GM19463 (cell line): ENCODE results near the gene DRC7.

Experiments used
- ATAC-seq: cut with Tn5 transposase; IDR thresholded peaks from one replicate; pipeline ENCODE4 v1.9.1; 2021; ENCODE audit warnings: mild to moderate bottlenecking, moderate library complexity; ENCODE audit not compliant: unreplicated experiment

Gene DRC7

GRCh38 chr16:57675741-57676551 lies 18.7 kb upstream of the DRC7 start:
- ATAC-seq: no peak

GRCh38 chr16:57676553-57677085 lies 18.0 kb upstream of the DRC7 start:
- no peak for ATAC-seq

DNA sequence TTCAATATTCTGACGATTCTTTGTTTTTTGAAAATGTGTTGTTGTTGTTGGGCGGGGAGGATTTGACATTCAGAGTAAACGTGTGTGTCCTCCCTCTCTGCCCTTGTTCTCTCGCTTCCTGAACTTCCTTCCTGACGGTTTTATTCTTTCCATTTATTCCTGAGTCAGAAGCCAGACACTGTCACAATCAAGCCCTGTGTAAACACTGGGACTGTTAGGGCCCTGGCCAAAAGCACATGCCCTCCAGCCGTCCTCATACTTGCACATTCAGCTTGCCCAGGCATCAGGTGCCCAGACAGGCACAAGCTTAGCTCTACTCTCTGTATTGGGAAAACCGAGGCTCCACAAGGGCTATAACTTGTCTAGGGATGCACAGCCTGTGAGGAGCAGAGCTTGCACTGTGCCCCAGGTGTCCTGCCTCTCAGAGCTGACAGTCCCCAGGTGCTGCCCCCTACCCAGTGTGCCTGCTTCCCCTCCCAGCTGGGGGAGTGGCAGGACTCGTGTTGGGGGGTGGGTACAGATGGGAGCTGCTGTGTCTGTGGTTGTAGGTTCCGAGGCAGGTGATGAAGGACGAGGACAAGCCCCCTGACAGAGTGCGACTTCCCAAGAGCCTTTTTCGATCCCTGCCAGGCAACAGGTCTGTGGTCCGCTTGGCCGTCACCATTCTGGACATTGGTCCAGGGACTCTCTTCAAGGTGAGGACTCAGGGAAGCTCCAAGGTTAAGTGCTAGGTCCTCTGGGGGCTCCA lies 16.8 kb upstream of the DRC7 start:
- ATAC-seq: no peak

DNA sequence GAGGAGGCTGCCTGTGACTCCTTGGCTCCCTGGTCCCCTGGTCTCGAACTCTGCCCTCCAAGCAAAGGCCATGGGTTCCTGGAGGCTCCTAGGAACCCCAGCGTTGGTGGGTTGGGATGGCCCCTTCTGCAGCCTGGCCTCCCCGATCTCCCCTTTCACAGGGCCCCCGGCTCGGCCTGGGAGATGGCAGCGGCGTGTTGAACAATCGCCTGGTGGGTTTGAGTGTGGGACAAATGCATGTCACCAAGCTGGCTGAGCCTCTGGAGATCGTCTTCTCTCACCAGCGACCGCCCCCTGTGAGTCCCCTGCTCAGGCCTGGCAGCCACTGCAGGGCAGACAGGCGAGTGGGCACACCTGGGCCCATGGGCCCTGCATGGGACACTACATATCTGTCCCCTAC lies 15.6 kb upstream of the DRC7 start:
- no peak for ATAC-seq

- ATAC-seq: no peak
Measured at GRCh38 chr16:57679767-57680482, 14.7 kb upstream of the DRC7 start.

- ATAC-seq: no peak
Measured at GRCh38 chr16:57680842-57681375, 13.7 kb upstream of the DRC7 start.

- no peak for ATAC-seq
Measured at GRCh38 chr16:57681950-57682728, 12.5 kb upstream of the DRC7 start.

DNA sequence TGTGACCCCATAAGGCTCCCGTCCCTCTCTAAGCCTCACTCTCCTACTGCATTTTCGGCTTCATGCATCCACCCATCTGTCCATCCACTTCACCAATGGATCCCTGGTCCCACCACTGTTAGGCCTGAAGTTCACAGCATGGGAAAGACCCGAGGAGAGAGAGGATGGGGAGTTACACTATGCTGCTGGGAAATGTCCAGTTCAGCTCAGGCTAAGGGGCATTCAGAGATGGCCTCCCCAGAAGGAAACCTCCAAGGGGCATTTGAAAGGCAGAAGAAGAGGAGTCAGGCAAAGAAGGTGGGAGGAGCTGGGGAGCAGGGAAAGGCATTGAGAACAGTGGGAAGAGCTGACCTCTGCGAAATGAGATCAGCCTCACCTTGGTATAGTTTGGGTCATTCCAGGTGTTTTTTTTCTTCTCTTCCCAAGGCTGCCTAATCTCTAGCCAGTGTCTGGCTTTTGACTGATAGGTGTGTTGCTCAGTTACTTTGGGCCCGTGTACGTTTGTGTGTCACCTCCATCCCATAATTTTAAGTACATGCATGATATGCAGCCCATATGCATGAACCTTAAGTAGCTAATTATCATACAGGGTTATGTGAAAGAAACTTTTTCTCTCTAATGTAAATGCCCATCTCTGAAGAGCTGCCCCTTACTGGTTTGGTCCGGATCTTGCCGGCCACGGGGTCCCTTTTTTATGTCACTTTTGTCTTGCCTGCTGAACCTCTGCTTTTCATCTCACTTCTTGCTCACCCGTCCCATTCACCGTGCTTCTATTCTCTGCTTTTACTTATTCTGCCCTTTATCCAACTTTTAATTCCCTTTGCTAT lies 11.6 kb upstream of the DRC7 start:
- no peak for ATAC-seq

DNA sequence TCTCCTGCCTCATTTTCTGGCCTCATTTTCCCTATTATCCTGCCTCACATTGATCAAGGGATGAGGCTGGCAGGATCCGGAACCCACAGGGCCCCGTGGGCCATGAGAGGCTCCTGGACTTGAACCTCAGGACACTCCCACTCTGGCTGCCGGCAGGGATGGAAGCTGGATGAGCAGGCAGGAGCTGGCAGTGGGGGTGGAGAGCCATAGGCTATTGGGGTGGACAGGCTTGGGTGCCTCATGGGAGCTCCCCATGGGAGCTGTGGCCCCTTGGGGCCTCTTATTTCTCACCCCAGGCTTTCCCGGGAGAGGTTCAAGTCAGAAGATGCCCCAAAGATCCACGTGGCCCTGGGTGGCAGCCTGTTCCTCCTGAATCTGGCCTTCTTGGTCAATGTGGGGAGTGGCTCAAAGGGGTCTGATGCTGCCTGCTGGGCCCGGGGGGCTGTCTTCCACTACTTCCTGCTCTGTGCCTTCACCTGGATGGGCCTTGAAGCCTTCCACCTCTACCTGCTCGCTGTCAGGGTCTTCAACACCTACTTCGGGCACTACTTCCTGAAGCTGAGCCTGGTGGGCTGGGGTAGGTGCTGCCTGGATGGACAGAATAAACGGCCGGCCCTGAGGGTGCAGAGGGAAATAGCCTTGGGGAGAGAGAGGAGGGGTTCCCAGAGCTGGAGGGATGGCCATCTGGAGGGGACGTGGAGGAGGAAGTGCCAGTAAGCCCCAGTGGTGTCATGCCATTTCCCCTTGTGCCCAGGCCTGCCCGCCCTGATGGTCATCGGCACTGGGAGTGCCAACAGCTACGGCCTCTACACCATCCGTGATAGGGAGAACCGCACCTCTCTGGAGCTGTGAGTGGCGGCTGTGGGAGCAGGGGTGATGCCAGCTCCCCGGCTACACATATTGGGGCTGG lies 10.7 kb upstream of the DRC7 start:
- no peak for ATAC-seq

- no peak for ATAC-seq
Measured at GRCh38 chr16:57684626-57685358, 9.8 kb upstream of the DRC7 start.

DNA sequence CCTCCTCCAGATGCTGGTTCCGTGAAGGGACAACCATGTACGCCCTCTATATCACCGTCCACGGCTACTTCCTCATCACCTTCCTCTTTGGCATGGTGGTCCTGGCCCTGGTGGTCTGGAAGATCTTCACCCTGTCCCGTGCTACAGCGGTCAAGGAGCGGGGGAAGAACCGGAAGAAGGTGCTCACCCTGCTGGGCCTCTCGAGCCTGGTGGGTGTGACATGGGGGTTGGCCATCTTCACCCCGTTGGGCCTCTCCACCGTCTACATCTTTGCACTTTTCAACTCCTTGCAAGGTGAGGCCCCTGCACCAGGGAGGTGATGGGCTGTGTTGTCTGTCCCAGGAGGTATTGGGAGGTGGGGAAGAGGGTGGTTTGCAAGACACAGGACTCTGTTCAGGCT lies 9.0 kb upstream of the DRC7 start:
- ATAC-seq: no peak

GRCh38 chr16:57686577-57686976 lies 8.0 kb upstream of the DRC7 start:
- no peak for ATAC-seq

GRCh38 chr16:57687363-57687929 lies 7.2 kb upstream of the DRC7 start:
- no peak for ATAC-seq

DNA sequence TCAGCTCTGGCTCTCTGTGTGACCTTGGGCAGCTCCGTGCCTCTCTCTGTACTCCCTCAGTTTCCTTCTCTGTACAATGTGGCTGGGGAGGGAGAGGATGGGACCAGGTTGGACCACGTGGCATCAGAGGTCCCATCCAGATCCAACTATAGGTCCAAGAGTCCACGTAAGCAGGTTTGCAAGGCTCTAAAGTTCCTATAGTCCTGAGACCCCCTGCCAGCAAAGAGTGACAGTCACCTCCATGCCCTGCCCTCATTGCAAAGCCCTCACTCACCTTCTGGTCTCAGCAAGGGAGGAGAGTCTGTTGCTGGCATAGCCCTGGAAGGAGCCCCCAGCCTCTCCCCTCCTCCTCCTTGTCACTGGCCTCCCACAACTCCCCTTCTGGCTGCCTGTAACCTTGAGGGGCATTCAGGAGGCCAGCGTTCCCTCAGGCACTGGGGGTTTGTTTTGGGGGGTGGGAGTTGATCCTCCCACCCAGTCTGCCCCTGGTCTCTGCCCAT lies 6.1 kb upstream of the DRC7 start:
- no peak for ATAC-seq

GRCh38 chr16:57688987-57689761 lies 5.4 kb upstream of the DRC7 start:
- no peak for ATAC-seq

DNA sequence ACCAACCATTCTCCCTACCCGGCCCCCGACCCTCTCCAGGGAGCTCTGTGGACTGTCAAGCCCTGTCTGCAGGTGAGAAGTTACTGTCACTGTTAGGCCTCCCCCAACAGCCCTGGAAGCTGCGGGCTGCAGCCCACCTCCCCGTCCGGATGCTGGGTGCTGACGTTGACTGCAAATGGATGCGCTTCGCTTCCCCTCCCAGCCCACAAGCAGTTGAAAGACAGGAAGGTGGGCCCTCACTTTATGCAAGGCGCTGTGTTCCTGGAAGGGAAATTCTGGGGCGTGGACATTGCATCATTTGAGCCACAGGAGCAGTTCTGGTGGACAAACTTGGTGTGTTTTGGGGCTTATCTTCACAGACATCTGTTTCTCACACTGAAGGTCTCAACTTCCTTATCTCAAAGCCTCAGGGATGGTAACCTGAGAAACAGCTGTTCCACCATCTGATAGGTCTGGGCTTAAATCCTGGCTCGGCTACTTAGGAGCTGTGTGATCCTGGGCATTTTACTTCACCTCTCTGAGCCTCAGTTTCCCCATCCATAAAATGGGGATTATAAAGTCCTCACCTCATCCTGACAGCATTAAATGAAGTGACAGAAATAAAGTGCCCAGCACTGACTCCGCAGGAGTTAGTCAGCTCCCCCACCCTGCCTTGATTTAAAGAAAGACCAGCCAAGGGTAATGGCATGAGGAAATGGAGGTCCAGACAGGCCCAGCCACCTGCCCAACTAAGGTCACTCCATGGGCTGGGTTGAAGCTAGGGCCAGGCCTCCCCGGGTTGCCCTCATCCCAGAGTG lies 4.6 kb upstream of the DRC7 start:
- ATAC-seq: peak; percentile 68
